ENCODE results near the gene SGPL1.

GRCh38 chr10:70918851-70919530, 103.2 kb downstream of the SGPL1 start:
- TF ChIP-seq YY1 (IDR thresholded peaks at IDR 0.05; ENCODE audit: extremely low read depth, insufficient replicate concordance, low read depth, low read length) (no peak), CTCF (IDR thresholded peaks at IDR 0.05 in 2 of 3, conservative IDR thresholded peaks at IDR 0.05 in 1 of 3; ENCODE audit: borderline replicate concordance in 1 of 3, insufficient read depth in 1 of 3, low read depth in 2 of 3, low read length in 2 of 3) (no peak), MAX (IDR thresholded peaks at IDR 0.05) (no peak), CEBPB (IDR thresholded peaks at IDR 0.05; ENCODE audit: low read depth) (no peak), POLR2AphosphoS5 (IDR thresholded peaks at IDR 0.05; ENCODE audit: low read depth, low read length) (no peak), REST (IDR thresholded peaks at IDR 0.05; ENCODE audit: low read depth) (no peak), POLR2A (IDR thresholded peaks at IDR 0.05; ENCODE audit: borderline replicate concordance, extremely low read depth, insufficient read depth, insufficient read length) (no peak)

All from HCT116 (cell line).